Measurements from ENCODE around the gene NUP214. TPM values are rescaled to one million over a fixed set of nuclear protein-coding genes. Genes with fewer than 3 reads are reported as not detected.
A peak's percentile ranks its signal among the peaks of the same experiment; 100 is the strongest.
"Not testable (repeated sequence)": the region's sequence is repeated elsewhere in the genome, so short reads cannot be mapped to it uniquely, and the experiment has no call there.

The NUP214 gene
- total RNA-seq, 2 donors from 2014 or later = 29.5 to 31.6 TPM

DNA sequence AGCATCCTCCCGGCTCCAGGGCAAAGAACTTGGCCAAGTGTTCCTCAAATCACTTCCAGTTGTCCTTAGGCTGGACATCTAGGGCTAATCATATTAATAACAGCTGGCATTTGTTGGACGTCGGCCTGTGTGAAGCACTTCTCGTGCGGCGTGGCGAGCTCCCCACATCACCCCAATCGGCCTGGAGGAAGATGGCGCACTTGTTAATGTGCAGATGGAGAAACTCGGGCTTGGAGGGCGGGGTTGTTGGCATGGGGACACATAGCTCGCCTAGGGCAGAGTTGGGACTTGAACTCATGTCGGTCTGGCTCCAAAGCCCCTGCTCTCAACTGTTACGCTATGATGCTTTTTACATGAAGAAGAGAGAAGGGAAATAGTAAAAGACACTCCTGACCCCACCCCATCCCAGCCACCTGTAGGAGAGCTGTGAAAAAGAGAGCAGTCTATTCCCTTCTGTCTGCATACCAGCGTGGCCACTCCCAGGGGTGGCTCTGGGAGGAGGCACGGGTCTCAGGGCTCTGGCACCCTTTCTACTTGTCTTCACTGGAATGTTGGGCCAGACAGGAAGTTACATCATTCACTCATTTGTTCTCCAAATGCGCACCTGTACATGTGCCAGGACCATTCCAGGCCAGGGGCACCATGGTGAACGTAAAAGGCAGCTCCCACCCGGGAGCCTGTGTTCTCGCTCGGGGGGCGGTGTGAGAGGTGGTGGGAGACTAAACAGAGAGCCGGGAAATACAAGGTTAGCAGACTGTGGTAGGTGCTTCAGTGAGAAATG lies 12.8 kb upstream of the NUP214 start:
- peaks cover 0 to 10% of the 10 kb centered on the region in 2 donors for H3K4me1 ChIP-seq
- TF ChIP-seq CTCF (IDR thresholded peaks at IDR 0.05) = no peak
- H3K27ac ChIP-seq = no peak overlapping the region
- no peak for DNase-seq (ENCODE audit: low spot score)
- H3K4me3 ChIP-seq = no peak overlapping the region
- H3K27me3 ChIP-seq = no peaks in the 10 kb centered on the region
- H3K36me3 ChIP-seq = no peaks in the 10 kb centered on the region
- no peaks in the 10 kb centered on the region for H3K9me3 ChIP-seq

DNA sequence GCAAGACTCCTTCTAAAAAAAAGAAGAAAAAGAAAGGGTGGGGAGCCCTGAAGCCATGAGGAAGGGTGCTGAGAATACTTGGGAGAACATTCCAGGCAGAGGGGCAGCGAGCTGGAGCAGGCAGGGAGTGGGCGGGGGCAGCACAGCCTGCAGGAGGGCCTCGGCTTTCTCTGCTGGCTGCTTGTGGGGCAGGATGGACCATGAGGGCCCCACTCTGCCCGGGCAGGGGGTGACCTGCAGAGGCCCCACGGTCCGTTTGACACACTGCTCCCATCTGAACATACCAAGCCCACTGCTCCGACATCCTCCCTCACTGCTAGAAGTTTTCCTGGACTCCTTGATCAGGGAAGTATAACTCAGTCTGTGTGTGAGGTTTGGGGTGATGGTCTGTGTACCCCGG lies 11.7 kb upstream of the NUP214 start:
- Histone ChIP-seq H3K4me3 (no peak overlapping the region), H3K27ac (no peak overlapping the region), H3K36me3 (no peaks in the 10 kb centered on the region), H3K4me1 (peaks cover 0 to 6% of the 10 kb centered on the region in 2 donors), H3K27me3 (no peaks in the 10 kb centered on the region), H3K9me3 (no peaks in the 10 kb centered on the region)
- TF ChIP-seq CTCF (IDR thresholded peaks at IDR 0.05) = no peak
- DNase-seq (ENCODE audit: low spot score) = no peak

DNA sequence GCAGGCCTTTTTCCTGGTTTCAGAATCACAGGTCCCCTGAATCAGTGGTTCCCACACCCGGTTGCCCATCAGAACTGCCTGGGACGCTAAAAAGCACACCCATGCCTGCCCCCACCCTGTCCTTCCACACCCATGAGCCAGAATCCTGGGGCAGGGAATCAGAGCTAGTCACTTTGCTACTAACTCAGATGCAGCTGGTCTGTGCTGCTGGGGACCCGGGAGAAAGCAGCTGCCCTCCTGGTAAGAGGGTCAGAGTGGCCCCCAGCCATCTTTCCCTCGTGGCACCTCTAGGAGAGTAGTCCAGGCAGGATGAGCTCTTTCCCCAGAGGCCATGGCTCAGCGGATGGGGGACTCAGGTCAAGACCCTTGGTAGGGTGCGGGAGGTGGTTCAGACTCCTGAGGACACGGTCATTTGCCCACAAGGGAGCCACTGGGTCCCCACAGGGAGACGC lies 11.3 kb upstream of the NUP214 start:
- no peak overlapping the region for H3K27ac ChIP-seq

GRCh38 chr9:131115360-131115742 lies 10.0 kb upstream of the NUP214 start:
- H3K36me3 ChIP-seq; H3K27me3 ChIP-seq; H3K4me3 ChIP-seq; DNase-seq (ENCODE audit: low spot score); H3K9me3 ChIP-seq; H3K4me1 ChIP-seq; H3K27ac ChIP-seq: not testable (repeated sequence)

More for the DNA sequence above, 11.3 kb upstream of the NUP214 start:
- Histone ChIP-seq H3K27me3 (no peaks in the 10 kb centered on the region), H3K9me3 (no peaks in the 10 kb centered on the region), H3K4me3 (no peak overlapping the region), H3K36me3 (no peaks in the 10 kb centered on the region), H3K4me1 (peaks cover 0 to 6% of the 10 kb centered on the region in 2 donors)
- TF ChIP-seq CTCF (IDR thresholded peaks at IDR 0.05) = no peak
- DNase-seq (ENCODE audit: low spot score) = no peak

- H3K4me3 ChIP-seq = no peak overlapping the region
- no peaks in the 10 kb centered on the region for H3K27me3 ChIP-seq
- H3K4me1 ChIP-seq = peaks cover 0 to 6% of the 10 kb centered on the region in 2 donors
- peak; percentile 62 for DNase-seq (ENCODE audit: low spot score)
- peaks cover 11% of the 10 kb centered on the region for H3K36me3 ChIP-seq
- no peak for TF ChIP-seq CTCF (IDR thresholded peaks at IDR 0.05)
- no peaks in the 10 kb centered on the region for H3K9me3 ChIP-seq
- H3K27ac ChIP-seq = peak overlapping the region in 1 of 2 donors; percentile 58
Measured at GRCh38 chr9:131116281-131117120, 8.9 kb upstream of the NUP214 start.

DNA sequence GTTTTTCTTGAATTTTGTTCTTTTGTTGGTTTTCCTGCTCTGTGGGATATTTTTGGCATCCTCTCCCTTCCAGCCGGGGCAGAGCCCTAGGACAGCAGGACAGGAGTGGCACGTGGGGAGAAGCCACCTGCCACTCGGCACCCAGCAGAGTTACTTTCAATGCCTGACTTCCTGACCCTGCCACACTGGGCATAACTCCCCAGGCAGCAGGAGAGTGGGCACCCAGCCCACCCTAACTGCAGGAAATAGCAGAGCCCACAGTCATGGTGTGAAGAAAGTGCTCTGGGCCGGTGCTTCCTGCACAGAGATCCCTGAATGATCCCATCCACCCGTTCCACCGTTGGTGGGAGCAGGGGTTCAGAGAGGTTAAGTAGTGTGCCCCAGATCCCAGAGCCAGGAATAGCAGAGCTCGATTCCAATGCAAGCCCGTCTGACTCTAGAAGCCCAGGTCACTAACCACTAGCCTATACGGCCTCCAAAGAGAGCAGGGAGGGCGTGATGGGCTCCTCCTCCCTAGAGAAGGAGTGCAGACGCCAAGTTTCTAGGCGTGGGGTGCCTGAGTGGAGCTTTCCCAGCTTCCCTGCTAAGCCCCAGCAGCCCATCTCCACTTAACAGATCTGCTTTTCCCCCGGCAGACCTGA lies 8.1 kb upstream of the NUP214 start:
- peaks cover 13% of the 10 kb centered on the region for H3K36me3 ChIP-seq
- no peaks in the 10 kb centered on the region for H3K9me3 ChIP-seq
- H3K4me3 ChIP-seq = no peak overlapping the region
- peaks cover 0 to 2% of the 10 kb centered on the region in 2 donors for H3K4me1 ChIP-seq
- TF ChIP-seq CTCF (IDR thresholded peaks at IDR 0.05) = no peak
- peak overlapping the region; percentile 46 to 58 for H3K27ac ChIP-seq
- peak; percentile 57 for DNase-seq (ENCODE audit: low spot score)
- no peaks in the 10 kb centered on the region for H3K27me3 ChIP-seq
